ENCODE results near the gene TCEAL3. TPM values are rescaled to one million over a fixed set of nuclear protein-coding genes. Genes with fewer than 3 reads are reported as not detected.
"Not testable (repeated sequence)": the region's sequence is repeated elsewhere in the genome, so short reads cannot be mapped to it uniquely, and the experiment has no call there.

Gene TCEAL3
- total and polyA plus RNA-seq, 2 experiments from 2014 or later: 20.0 to 23.0 TPM

DNA sequence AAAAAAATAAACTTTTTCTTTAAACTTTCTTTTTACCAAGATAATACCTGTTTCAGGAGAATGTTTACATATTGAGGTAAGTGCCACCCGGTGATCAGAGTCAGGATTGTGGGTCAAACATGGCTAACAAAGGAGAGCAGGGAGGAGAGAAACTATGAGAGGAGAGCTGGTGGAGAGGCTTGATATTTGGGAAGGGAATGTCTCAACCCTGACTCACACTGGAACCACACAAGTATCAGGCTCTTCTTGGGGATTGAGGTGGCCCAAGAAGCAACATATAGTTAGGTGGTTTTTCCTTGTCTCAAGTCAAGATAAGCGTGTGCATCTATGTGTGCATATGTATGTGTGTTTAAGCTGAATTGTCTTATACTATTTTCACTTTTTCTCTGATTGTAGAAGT is 27.7 kb downstream of the TCEAL3 start:
- TF ChIP-seq, protein P1, sequence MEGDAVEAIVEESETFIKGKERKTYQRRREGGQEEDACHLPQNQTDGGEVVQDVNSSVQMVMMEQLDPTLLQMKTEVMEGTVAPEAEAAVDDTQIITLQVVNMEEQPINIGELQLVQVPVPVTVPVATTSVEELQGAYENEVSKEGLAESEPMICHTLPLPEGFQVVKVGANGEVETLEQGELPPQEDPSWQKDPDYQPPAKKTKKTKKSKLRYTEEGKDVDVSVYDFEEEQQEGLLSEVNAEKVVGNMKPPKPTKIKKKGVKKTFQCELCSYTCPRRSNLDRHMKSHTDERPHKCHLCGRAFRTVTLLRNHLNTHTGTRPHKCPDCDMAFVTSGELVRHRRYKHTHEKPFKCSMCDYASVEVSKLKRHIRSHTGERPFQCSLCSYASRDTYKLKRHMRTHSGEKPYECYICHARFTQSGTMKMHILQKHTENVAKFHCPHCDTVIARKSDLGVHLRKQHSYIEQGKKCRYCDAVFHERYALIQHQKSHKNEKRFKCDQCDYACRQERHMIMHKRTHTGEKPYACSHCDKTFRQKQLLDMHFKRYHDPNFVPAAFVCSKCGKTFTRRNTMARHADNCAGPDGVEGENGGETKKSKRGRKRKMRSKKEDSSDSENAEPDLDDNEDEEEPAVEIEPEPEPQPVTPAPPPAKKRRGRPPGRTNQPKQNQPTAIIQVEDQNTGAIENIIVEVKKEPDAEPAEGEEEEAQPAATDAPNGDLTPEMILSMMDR (IDR thresholded peaks at IDR 0.05; ENCODE audit: low read depth, low read length): no peak
- H3K27me3 ChIP-seq: no peaks in the 10 kb centered on the region
- H3K36me3 ChIP-seq: no peaks in the 10 kb centered on the region
- H3K4me1 ChIP-seq (ENCODE audit: low read depth): peaks cover 8% of the 10 kb centered on the region
- no peak overlapping the region for H3K27ac ChIP-seq
- H3K9me3 ChIP-seq (ENCODE audit: low read depth): no peaks in the 10 kb centered on the region
- no peak for DNase-seq (ENCODE audit: low read depth in 1 of 2, low spot score in 1 of 2)
- H3K4me3 ChIP-seq: no peak overlapping the region

GRCh38 chrX:103637604-103638338 is 30.0 kb downstream of the TCEAL3 start:
- no peak overlapping the region for H3K27ac ChIP-seq
- H3K4me1 ChIP-seq (ENCODE audit: low read depth): peaks cover 9% of the 10 kb centered on the region
- TF ChIP-seq, protein P1 (IDR thresholded peaks at IDR 0.05; ENCODE audit: low read depth, low read length): no peak
- no peaks in the 10 kb centered on the region for H3K9me3 ChIP-seq (ENCODE audit: low read depth)
- no peak overlapping the region for H3K4me3 ChIP-seq
- H3K27me3 ChIP-seq: no peaks in the 10 kb centered on the region
- no peaks in the 10 kb centered on the region for H3K36me3 ChIP-seq
- DNase-seq (ENCODE audit: low read depth in 1 of 2, low spot score in 1 of 2): no peak

GRCh38 chrX:103638479-103639346 is 30.9 kb downstream of the TCEAL3 start:
- H3K9me3 ChIP-seq (ENCODE audit: low read depth); H3K36me3 ChIP-seq; H3K4me1 ChIP-seq (ENCODE audit: low read depth); H3K4me3 ChIP-seq; H3K27ac ChIP-seq; H3K27me3 ChIP-seq: not testable (repeated sequence)
- peak in 1 of 2 donors; percentile 70 for DNase-seq (ENCODE audit: low read depth in 1 of 2, low spot score in 1 of 2)

GRCh38 chrX:103640401-103641155 is 32.8 kb downstream of the TCEAL3 start:
- TF ChIP-seq, protein P1 (IDR thresholded peaks at IDR 0.05; ENCODE audit: low read depth, low read length): no peak
- H3K27me3 ChIP-seq: no peaks in the 10 kb centered on the region
- H3K4me1 ChIP-seq (ENCODE audit: low read depth): peaks cover 9% of the 10 kb centered on the region
- H3K36me3 ChIP-seq: no peaks in the 10 kb centered on the region
- no peak for DNase-seq (ENCODE audit: low read depth in 1 of 2, low spot score in 1 of 2)
- H3K9me3 ChIP-seq (ENCODE audit: low read depth): no peaks in the 10 kb centered on the region
- H3K27ac ChIP-seq: no peak overlapping the region
- no peak overlapping the region for H3K4me3 ChIP-seq

DNA sequence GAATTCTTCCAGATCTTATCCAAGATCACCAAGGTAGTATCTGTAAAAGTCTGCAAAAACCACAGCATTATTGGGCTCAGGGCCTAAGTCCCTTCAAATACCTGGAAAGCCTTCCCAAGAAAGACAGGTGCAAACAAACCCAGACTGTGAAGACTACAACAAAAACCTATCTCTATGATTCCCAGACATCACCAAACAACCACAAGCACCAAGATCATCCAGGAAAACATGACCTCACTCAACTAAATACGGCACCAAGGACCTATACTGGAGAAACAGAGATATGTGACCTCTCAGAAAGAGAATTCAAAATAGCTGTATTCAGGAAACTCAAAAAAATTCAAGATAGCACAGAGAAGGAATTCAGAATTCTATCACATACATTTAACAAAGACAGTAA is 36.4 kb downstream of the TCEAL3 start:
- H3K27me3 ChIP-seq: no peaks in the 10 kb centered on the region
- TF ChIP-seq, protein P1 (IDR thresholded peaks at IDR 0.05; ENCODE audit: low read depth, low read length): no peak
- DNase-seq (ENCODE audit: low read depth in 1 of 2, low spot score in 1 of 2): no peak
- H3K27ac ChIP-seq: no peak overlapping the region
- no peak overlapping the region for H3K4me3 ChIP-seq
- H3K9me3 ChIP-seq (ENCODE audit: low read depth): no peaks in the 10 kb centered on the region
- peaks cover 6% of the 10 kb centered on the region for H3K4me1 ChIP-seq (ENCODE audit: low read depth)
- H3K36me3 ChIP-seq: no peaks in the 10 kb centered on the region
